ENCODE measurements around the gene ZNF738. TPM values are rescaled to one million over a fixed set of nuclear protein-coding genes. Genes with fewer than 3 reads are reported as not detected.

Gene ZNF738
- total and polyA plus RNA-seq, 10 of the 15 experiments (the other 5 are each of a cell fraction or from before 2014, with no cell fraction given) = 11.6 to 29.4 (median 15.0) TPM

DNA sequence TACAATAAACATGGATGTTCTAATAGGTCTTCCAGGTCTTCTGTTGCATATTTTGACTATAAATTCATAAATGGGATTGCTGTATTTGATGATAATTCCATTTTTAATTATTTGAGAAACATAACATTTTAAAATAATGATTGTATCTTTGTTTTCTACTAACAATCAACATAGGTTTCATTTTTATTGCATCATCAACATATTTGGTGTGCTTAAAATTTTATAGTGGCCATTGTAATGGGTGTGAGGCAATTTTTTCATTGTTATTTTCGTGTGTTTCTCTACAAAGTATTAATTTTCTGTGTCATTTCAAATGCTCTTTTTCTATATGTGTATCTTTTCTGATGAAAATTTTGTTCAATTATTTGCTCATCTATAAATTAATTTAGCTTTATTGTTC lies 51.4 kb downstream of the ZNF738 start:
- Histone ChIP-seq H3K27ac (ENCODE audit: control insufficient read depth, insufficient read depth) (no peak overlapping the region), H4K20me1 (ENCODE audit: control insufficient read depth, insufficient read depth) (no peaks in the 10 kb centered on the region), H3K79me2 (ENCODE audit: control insufficient read depth, insufficient read depth, low read length) (no peaks in the 10 kb centered on the region), H3K9ac (ENCODE audit: control insufficient read depth, insufficient read depth, low read length) (no peak overlapping the region), H3K36me3 (ENCODE audit: control insufficient read depth in 2 of 2, insufficient read depth in 2 of 2, low read length in 1 of 2) (peaks cover 0 to 5% of the 10 kb centered on the region in 2 experiments; a peak in 1 of 4 replicates), H2AFZ (ENCODE audit: control insufficient read depth, low read depth, low read length) (no peak overlapping the region), H3K4me1 (ENCODE audit: control insufficient read depth, insufficient read depth, low read length) (no peaks in the 10 kb centered on the region), H3K4me3 (no peak overlapping the region), H3K4me2 (ENCODE audit: control insufficient read depth, insufficient read depth) (no peak overlapping the region), H3K27me3 (replicated peaks in 1 of 2; ENCODE audit: control insufficient read depth in 2 of 2, insufficient read depth in 2 of 2, low read length in 1 of 2) (no peaks in the 10 kb centered on the region), H3K9me3 (replicated peaks; ENCODE audit: control insufficient read depth, insufficient read depth, low read length) (peaks cover 6% of the 10 kb centered on the region)
- 95% methylated on average over 1 of the region's 1 CpG for WGBS (ENCODE audit: insufficient coverage, insufficient replicate concordance, low lambda C conversion rate, missing lambda C conversion rate)
- ATAC-seq (no peak), FAIRE-seq (no peak), DNase-seq (ENCODE audit: low read depth, low spot score) (no peak)
- in situ Hi-C loops (cut with MboI) (no loop called here), intact Hi-C loops (cut with micrococcal nuclease; ENCODE audit: unreplicated experiment) (no loop called here)
- ChIA-PET POLR2A (no interaction called here), RAD21 (ENCODE audit: unreplicated experiment) (no interaction called here), CTCF (no interaction called here), SMC1A (ENCODE audit: uncharacterized antibody, unreplicated experiment) (interaction anchor here (1.0 kb wide), 1 partner anchor 13 kb away, joined by 5 read pairs; the partner anchor contains the start of gene ZNF493)
- no peak for TF ChIP-seq EP300 (IDR thresholded peaks at IDR 0.05; ENCODE audit: borderline replicate concordance in 1 of 2, control insufficient read depth in 1 of 2, low read depth in 2 of 2, low read length in 2 of 2)
- TF ChIP-seq PML (IDR thresholded peaks at IDR 0.05; ENCODE audit: low read length) = no peak
- no peak for TF ChIP-seq BRCA1 (IDR thresholded peaks at IDR 0.05; ENCODE audit: low read depth, low read length)
- no TSS peak for BruUV-seq (replicated peaks)

DNA sequence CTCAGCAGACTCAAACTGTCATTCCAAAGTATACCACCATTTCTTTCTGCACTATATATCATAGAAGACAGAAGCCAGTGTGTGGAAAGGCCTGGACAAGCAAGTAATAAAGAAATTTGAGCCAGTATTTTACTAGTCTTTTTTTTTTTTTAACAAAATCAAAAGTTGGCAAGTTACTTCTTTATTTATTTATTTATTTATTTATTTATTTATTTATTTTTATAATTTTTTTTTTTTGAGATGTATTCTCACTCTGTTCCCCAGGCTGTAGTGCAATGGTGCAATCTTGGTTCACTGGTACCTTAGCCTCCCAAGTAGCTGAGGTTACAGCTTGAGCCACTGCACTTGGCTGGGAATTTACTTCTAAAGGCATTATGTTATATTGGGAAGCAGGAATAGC lies 63.4 kb downstream of the ZNF738 start:
- RAD21 ChIA-PET (ENCODE audit: unreplicated experiment) = no interaction called here
- no peak for TF ChIP-seq MEF2B (IDR thresholded peaks at IDR 0.05; ENCODE audit: partially characterized antibody, poor library complexity, severe bottlenecking)
- no peak for TF ChIP-seq IKZF2 (IDR thresholded peaks at IDR 0.05)
- TF ChIP-seq MTA3 (IDR thresholded peaks at IDR 0.05; ENCODE audit: borderline replicate concordance, low read length) = no peak
- TF ChIP-seq TAF1 (IDR thresholded peaks at IDR 0.05; ENCODE audit: borderline replicate concordance, low read depth, low read length) = no peak
- TF ChIP-seq, protein P1, sequence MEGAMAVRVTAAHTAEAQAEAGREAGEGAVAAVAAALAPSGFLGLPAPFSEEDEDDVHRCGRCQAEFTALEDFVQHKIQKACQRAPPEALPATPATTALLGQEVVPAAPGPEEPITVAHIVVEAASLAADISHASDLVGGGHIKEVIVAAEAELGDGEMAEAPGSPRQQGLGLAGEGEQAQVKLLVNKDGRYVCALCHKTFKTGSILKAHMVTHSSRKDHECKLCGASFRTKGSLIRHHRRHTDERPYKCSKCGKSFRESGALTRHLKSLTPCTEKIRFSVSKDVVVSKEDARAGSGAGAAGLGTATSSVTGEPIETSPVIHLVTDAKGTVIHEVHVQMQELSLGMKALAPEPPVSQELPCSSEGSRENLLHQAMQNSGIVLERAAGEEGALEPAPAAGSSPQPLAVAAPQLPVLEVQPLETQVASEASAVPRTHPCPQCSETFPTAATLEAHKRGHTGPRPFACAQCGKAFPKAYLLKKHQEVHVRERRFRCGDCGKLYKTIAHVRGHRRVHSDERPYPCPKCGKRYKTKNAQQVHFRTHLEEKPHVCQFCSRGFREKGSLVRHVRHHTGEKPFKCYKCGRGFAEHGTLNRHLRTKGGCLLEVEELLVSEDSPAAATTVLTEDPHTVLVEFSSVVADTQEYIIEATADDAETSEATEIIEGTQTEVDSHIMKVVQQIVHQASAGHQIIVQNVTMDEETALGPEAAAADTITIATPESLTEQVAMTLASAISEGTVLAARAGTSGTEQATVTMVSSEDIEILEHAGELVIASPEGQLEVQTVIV (IDR thresholded peaks at IDR 0.05; ENCODE audit: borderline replicate concordance, partially characterized antibody) = no peak
- TF ChIP-seq, protein P2, sequence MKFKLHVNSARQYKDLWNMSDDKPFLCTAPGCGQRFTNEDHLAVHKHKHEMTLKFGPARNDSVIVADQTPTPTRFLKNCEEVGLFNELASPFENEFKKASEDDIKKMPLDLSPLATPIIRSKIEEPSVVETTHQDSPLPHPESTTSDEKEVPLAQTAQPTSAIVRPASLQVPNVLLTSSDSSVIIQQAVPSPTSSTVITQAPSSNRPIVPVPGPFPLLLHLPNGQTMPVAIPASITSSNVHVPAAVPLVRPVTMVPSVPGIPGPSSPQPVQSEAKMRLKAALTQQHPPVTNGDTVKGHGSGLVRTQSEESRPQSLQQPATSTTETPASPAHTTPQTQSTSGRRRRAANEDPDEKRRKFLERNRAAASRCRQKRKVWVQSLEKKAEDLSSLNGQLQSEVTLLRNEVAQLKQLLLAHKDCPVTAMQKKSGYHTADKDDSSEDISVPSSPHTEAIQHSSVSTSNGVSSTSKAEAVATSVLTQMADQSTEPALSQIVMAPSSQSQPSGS (IDR thresholded peaks at IDR 0.05; ENCODE audit: low read length) = no peak
- TF ChIP-seq, protein P3, sequence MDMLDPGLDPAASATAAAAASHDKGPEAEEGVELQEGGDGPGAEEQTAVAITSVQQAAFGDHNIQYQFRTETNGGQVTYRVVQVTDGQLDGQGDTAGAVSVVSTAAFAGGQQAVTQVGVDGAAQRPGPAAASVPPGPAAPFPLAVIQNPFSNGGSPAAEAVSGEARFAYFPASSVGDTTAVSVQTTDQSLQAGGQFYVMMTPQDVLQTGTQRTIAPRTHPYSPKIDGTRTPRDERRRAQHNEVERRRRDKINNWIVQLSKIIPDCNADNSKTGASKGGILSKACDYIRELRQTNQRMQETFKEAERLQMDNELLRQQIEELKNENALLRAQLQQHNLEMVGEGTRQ (IDR thresholded peaks at IDR 0.05; ENCODE audit: borderline replicate concordance, low read depth, low read length) = no peak
- TF ChIP-seq, protein P4, sequence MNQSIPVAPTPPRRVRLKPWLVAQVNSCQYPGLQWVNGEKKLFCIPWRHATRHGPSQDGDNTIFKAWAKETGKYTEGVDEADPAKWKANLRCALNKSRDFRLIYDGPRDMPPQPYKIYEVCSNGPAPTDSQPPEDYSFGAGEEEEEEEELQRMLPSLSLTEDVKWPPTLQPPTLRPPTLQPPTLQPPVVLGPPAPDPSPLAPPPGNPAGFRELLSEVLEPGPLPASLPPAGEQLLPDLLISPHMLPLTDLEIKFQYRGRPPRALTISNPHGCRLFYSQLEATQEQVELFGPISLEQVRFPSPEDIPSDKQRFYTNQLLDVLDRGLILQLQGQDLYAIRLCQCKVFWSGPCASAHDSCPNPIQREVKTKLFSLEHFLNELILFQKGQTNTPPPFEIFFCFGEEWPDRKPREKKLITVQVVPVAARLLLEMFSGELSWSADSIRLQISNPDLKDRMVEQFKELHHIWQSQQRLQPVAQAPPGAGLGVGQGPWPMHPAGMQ (IDR thresholded peaks at IDR 0.05; ENCODE audit: borderline replicate concordance) = no peak
- TF ChIP-seq IKZF1 (conservative IDR thresholded peaks at IDR 0.05) = no peak

More for the DNA sequence above, 63.4 kb downstream of the ZNF738 start:
- POLR2A ChIA-PET = no interaction called here
- in situ Hi-C loops (cut with MboI) (no loop called here), intact Hi-C loops (cut with micrococcal nuclease; ENCODE audit: unreplicated experiment) (no loop called here)
- Histone ChIP-seq H4K20me1 (ENCODE audit: control insufficient read depth, insufficient read depth) (no peaks in the 10 kb centered on the region), H3K27me3 (replicated peaks in 1 of 2; ENCODE audit: control insufficient read depth in 2 of 2, insufficient read depth in 2 of 2, low read length in 1 of 2) (no peaks in the 10 kb centered on the region), H3K4me1 (ENCODE audit: control insufficient read depth, insufficient read depth, low read length) (no peaks in the 10 kb centered on the region), H3K9me3 (replicated peaks; ENCODE audit: control insufficient read depth, insufficient read depth, low read length) (peaks cover 7% of the 10 kb centered on the region; the same call in 2 of the 3 replicates), H3K79me2 (ENCODE audit: control insufficient read depth, insufficient read depth, low read length) (no peaks in the 10 kb centered on the region), H3K27ac (ENCODE audit: control insufficient read depth, insufficient read depth) (no peak overlapping the region), H3K36me3 (ENCODE audit: control insufficient read depth in 2 of 2, insufficient read depth in 2 of 2, low read length in 1 of 2) (no peaks in the 10 kb centered on the region), H3K9ac (ENCODE audit: control insufficient read depth, insufficient read depth, low read length) (no peak overlapping the region), H3K4me3 (no peak overlapping the region), H2AFZ (ENCODE audit: control insufficient read depth, low read depth, low read length) (no peak overlapping the region), H3K4me2 (ENCODE audit: control insufficient read depth, insufficient read depth) (no peak overlapping the region)
- SMC1A ChIA-PET (ENCODE audit: uncharacterized antibody, unreplicated experiment) = no interaction called here
- CTCF ChIA-PET = no interaction called here
- FAIRE-seq = no peak
- no peak for ATAC-seq
- no TSS peak for BruUV-seq (replicated peaks)
- DNase-seq (ENCODE audit: low read depth, low spot score) = no peak
